ENCODE results near the gene TRAP1. TPM values are rescaled to one million over a fixed set of nuclear protein-coding genes. Genes with fewer than 3 reads are reported as not detected.
"Not testable (repeated sequence)": the region's sequence is repeated elsewhere in the genome, so short reads cannot be mapped to it uniquely, and the experiment has no call there.

Gene TRAP1
- polyA plus RNA-seq, 1 donor = 175 TPM

DNA sequence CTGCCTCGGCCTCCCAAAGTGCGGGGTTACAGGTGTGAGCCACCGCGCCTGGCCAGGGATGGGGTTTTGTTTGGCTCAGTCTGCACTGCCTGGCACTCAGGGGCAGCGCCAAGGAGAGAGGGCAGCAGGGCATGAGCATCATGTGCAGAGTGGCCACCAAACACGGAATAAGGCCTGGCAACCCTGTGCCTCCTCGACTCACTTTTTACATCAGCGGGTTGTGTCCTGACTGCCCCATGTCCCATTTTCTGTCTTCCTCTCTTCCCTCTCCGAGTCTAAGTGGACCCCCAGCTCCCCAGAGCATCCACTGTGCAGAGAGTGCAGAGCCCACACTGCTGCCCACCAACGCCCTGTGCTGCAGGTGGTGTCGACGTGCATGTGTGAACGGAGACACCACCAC lies 18.2 kb upstream of the TRAP1 start:
- no peak for DNase-seq

DNA sequence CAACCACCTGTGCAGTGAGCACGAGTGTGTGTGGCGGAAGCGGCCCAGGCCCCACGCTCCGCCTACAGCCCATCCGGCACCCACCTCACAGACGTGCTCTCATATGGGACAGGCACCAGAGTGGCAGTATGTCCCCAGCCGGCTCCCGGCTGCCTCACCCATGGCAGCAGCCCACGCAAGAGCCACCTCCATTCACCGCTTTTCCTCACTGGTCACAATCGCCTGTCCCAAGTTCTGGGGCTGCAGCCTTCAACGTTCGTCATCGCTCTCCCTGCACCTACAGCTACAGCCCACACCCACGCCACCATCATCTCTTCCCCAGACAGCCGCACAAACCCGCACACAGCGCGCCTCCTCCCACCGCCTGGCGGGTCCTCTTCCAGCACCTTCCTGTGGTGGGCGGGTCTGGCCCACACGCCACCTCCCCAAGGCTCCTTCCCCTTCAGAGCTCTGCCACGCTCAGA lies 17.5 kb upstream of the TRAP1 start:
- no peak for DNase-seq

DNA sequence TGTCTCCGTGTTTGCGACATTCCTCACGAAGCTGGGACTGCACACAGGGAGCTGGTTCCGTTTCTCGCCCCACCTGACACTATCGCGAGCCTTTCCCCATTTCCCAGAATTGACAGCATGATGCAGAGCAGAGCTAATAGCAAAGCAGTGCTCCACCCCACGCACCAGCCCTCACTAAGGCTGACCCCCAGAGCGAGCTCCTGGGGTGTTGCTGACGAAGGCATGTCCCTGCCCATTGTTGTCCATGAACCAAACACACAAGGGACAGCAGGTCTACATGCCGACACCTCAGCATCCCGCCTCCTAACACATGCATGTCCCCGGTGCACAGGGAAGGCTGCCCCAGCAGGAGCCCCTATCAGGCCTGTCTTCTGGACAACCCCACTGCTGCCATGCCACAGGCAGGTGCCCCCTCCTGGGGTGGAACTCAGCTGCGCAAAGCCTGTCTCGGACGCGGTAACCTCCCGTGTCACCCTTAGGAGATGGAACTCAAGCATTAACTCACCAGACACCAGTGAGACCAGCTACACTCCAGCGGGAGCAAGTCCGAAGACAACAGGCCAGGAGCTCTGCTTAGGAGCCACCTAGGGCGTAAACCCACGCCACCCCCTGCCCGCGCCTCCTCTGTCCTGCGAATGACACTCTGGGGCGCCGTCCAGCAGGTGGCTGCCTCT lies 16.9 kb upstream of the TRAP1 start:
- no peak for DNase-seq

DNA sequence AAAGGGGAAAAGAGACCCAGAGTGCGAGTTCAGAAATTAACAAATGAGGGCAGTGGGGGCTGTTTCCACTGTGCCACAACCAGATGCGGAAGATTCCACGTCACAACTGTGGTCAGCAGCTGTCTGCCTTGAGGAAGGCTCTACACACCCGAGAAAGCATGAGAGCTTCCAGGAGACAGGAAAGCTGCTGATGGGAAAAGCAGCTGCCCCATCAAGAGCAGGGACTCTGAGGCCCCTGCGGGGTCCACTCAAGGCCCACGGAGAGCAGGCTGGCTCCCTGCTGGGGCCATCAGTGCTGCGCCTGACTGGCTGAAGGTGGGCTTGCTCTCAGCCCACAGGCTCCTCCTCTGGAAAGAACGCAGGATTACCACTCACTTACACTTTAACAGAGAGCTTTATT lies 14.8 kb upstream of the TRAP1 start:
- DNase-seq = no peak

DNA sequence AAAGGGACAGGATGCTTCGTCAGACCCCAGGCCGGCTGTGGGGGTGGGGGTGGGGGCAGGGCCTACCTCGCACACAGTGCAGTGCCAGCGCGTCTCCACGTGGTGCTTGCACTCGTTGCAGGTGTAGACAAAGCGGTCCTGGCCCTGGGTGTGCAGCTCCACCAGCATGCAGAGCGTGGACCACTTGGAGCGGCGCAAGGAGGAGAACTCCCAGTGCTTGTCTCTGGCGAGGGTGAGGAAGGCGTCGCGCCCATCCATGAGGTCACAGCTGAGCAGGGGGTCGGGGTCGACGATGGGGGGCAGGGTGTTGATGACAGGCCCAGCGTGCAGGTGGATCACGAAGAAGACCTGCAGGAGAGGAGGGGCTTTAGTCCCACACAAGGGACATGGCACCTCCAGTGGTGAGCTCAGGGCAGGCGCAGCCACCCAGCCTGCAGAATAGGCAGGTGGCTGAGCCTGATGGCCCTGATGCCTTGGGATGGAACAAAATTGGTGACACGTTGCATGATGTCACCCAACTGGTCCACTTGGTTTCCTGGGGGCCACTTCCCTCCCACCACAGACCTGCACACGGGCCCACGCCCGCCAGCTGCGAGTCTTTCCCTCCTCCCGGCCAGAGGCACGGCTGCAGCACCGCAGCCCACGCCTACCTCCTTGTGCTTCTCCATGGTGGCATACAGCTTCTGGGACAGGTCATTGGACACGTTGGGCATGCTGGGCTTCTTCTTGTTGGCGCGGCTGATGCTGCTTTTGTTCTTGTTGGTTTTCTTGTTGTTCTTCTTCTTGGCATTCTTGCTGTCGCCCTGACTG lies 14.0 kb upstream of the TRAP1 start:
- DNase-seq = no peak

DNA sequence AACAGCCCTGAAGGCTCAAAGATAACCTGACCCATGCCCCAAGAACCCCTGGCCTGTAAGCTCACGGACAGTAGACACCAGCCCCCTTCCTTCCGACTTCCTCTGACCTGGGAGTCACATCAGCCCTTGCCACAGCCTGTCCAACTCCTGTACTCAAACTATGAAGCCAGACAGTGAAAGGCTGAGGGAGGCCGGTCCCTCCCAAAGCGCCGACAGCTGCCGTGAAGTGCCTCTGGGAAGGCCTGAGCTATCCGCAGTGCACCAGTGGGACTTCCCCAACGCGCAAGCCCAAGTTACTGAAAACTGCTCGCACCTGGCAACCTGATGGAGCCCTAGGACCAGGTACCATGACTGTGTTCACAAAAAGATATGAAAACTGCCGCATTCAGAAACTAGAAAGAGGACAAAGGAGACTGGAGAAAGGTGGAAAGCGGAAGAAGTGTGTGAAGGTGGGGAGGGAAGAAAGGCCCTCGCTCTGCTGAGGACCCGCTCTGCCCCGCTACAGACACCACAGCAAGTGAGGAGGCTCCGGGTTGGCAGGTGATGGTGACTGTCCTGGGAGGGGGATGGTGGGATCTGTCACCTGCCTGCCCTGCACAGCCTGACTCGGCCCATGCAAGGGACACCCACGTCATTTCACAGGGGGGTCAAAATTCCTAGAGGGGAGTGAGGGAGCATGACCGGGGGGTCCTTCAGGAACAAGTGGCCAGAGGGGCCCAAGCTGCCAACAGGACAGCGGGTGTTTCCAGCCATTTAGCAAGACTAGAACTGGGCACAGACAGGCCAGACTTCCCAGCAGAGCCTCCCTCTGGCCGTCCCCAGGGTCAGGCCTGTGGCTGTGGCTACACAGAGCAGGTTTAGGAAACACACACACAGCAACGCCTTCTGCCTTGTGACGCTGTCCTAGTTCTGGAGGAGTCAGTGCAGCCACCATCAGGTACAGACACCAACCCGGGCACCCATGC lies 13.1 kb upstream of the TRAP1 start:
- DNase-seq = no peak

DNA sequence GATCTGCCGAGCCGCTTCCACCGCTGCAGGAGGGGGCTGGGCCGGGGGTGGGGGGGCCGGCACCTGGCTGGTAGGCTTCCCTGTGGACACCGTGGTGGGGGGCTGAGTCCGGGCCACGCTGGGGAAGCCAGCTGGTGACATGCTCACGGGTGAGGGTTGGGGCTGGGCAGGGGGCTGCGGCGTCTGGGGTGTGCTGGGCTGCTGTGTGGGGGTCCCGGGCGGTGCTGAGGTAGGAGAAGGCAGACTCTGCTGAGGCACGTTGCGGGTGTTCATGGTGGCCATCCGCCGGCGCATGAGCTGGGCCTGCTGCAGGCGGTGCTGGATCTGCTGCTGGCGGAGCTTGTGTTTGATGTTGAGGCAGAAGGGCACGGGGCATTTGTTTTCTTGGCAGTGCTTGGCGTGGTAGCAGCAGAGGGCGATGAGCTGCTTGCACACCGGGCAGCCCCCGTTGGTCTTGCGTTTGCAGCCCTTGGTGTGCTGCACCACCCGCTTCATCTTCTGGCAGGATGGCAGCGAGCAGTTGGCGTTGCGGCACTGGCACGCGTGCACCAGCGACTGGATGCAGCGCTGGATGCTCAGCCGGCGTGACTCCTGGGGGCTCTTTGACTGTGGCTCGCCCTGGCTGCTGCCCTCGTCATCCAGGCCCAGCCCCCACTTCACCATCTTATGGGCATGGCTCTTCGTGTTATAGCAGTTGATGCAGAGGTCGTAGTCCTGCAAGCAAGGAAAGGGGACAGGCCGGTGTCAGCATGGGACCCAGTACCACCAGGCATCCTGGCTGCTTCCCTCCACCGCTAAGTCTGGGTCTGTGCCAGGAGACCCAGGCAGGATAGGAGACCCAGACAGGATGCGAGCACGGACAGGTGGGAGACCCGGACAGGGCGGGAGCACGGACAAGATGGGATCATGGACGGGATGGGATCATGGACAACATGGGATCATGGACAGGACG lies 12.1 kb upstream of the TRAP1 start:
- no peak for DNase-seq

DNA sequence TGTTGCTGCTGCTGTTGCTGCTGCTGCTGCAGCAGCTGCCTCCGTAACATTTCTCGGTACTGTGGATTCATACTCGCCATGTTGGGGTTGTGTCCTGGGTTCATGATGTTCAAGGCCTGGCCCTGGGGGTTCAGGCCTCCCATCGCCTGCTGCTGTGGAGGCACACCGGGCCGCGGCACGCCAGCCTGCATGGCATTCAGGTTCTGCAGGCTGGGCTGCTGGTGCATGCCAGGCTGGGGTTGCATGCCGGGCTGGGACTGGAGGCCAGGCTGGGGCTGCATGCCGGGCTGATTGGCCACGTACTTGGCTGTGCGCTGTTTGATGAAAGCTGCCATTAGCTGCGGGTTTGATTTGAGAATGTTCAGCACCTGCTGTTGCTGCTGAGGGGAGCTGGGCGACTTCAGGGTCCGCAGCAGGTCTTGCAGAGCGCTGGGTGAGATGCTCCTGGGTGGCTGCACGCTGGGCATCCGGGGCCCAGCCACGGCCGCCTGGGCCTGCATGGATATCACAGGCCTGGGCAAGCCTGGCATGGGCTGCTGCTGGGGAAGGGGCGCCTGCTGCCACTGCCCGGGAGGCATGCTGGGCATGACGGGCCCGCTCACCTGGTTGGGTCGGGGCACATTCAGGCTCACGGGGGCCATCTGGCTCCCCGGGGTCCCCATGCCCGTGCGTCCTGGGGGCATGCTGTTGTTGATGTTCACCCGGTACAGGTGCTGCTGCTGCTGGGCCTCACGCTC lies 11.3 kb upstream of the TRAP1 start:
- no peak for DNase-seq

DNA sequence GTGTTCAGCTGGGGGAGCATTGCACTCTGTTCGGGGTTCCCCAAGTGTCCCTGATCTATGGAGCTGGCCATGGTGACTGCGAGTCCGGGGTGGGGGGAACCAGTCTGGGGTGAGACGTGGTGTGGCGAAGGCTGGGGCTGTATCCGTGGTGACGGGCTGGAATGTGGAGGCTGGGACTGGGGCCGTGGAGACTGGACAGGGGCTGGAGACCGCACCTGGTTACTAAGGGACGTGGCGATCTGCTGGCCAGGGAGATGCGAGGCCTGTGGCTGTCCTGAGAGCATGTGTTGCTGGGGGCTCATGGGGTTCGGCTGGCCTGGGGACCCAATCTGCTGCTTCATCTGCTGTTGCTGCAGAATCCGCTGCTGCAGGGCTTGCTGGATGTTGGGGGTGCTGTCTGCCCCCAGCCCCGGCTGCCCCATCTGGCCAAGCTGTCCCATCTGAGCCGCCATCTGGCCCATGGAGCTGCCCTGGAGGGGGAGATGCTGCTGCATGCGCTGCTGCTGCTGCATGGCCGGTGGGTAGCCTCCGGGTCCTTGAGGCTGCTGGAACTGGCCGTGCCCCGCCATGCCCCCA lies 10.6 kb upstream of the TRAP1 start:
- DNase-seq = no peak

DNA sequence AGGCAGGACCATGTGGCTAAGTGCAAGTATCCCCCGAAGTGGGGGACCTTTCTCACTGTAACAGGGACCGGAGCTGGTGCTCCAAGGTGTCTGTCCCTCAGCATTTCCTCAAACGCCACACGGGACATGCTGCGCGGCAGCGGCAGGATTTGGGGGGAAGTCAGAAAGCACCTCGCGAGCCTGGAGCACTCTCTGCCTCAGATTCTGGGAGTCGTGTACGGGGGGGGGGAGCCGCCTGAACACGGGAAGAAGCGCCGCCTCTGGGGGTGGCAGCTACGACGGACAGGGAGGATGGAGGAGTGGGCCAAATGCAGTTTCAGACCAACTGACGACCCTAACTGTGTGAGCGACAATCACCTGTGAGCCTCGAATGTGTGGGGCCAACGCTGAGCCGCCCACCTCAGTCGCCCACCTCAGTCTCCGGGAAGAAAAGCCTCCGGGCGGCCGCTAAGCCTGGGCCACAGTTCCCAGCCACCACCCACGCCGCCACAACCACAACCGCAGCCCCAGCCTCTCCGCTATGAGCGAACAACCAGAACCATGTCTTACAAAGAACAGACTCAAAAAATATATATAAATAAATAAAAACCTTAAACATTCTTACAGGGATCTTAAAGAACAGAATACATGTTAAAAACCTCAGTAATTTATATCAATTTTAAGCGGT lies 8.8 kb upstream of the TRAP1 start:
- DNase-seq = no peak

DNA sequence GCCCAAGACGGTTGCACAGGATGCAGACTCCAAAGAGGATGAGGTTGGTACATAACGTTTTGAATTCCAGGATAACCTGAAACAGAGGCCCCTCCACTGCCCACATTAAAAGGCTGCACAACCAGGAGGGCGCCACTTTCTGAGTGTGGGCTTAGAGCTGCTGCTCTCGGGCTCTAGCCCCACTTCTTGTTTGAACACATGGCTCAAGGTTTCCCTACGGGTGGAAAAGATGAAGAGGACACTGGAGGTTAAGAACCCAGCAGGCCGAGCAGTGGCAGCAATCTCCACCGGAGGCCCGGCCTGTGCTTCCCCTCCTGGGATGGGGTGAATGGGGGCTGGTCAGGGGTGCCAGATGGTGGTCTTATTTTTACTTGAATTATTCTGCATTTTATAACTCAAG lies 8.0 kb upstream of the TRAP1 start:
- no peak for DNase-seq

DNA sequence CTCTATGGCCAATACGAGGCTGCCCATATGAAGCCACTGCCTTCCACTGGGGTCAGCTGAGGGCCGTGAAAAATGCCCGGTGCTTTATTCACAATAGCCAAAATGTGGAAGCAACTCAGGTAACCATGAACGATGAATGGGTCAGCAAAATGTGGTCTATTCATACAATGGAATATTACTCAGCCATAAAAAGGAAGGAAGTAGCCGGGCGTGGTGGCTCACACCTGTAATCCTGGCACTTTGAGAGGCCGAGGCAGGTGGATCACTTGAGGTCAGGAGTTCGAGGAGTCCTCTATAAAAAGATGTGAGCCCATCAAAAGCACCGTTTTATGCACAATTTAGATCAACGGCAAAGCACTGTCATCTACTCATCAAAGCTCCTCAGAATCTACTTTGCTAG lies 5.2 kb upstream of the TRAP1 start:
- DNase-seq = no peak

DNA sequence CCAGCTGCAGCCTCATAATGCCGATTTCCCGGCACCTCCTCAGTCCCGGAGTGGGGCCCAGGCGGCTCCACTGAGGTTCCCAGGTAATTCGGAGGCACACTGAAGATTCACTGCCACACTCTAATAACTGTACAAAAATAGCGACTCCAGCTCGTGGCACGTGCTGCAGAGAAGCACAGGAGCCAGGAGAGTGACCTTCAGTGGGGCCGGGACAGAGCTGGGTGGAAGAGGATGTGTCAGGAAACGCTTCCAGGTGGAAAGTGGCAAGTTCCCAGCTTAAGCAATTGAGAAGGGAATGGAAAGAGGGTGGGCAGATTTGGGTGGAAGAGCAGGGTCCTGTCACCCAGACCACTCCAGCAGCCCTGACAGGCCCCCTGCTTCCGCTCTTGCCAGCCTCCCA lies 3.1 kb upstream of the TRAP1 start:
- no peak for DNase-seq

DNA sequence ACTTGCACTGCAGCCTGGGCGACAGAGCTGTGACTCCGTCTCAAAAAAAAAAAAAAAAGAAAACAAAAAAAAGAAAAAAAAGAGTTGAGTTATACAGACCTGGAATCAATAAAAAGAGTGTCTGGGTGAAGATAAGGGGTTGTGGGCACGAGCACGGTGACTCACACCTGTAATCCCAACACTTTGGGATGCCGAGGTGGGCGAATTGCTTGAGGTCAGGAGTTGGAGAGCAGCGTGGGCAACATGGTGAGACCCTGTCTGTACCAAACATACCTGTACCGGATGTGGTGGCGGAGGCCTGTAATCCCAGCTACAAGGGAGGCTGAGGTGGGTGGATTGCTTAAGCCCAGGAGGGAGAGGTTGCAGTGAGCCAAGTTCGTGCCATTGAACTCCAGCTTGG lies 1.3 kb upstream of the TRAP1 start:
- no peak for DNase-seq

DNA sequence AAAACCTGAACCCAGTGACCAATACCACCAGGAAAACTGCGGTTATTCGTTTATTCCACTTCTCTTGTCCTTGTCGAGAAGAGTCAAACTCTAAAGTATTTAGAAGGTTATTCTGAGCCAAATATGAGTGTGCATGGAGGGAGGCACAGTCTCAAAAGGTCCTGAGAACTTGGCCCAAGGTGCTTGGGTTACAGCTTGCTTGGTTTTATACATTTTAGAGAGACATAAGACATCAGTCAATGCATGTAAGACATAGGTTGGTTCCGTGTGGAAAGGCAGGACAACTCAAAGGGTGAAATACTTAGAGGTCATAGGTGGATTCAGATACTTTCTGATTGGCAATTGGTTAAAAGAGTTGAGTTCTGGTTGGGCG lies 681 bp upstream of the TRAP1 start:
- no peak for DNase-seq

DNA sequence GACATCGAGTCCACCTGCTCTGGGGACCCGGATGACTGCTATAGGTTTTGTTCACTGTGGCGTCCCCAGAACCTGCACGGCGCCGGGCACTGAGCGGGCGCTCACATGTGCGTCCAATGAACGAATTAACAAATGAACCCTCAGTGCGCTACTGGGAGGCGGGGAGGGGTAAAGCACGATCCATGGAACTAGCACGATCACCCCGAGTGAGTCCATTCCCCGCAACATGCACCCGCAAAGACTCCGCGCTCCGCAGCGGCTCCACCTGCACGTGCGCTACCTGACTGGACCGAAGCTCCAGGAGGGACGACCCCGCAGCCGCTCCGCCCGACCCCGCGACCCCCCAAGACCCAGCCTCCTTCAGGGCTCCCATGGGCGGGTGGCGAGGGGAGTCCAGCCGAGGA lies 491 bp downstream of the TRAP1 start:
- no peak for DNase-seq

DNA sequence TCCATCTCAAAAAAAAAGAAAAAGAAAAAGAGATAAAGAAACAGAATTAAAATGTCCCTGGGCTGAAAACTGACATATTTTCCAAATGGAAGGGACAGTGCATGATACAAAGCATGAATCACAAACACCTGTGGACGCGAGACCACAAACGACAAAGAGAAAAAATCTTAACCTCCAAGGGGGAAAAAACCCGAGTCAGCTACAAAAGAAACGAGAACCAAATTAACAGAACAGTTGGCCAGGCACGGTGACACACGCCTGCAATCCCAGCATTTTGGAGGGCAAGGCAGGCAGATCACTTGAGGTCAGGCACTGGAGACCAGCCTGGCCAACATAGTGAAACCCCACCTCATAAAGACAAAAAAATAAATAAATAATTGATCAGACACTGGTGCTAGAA lies 1.9 kb downstream of the TRAP1 start:
- DNase-seq = no peak

DNA sequence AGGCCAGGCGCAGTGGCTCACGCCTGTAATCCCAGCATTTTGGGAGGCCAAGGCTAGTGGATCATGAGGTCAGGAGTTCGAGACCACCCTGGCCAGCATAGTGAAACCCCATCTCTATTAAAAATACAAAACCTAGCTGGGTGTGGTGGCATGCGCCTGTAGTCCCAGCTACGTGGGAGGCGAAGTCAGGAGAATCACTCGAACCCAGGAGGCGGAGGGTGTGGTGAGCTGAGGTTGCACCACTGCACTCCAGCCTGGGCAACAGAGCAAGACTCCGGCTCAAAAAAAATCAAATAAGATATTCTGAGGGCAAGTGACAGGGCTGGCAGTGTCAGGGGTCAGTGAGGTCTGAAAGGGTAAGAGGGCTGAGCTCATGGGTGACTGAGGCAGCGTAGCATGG lies 2.9 kb downstream of the TRAP1 start:
- not testable (repeated sequence) for DNase-seq

DNA sequence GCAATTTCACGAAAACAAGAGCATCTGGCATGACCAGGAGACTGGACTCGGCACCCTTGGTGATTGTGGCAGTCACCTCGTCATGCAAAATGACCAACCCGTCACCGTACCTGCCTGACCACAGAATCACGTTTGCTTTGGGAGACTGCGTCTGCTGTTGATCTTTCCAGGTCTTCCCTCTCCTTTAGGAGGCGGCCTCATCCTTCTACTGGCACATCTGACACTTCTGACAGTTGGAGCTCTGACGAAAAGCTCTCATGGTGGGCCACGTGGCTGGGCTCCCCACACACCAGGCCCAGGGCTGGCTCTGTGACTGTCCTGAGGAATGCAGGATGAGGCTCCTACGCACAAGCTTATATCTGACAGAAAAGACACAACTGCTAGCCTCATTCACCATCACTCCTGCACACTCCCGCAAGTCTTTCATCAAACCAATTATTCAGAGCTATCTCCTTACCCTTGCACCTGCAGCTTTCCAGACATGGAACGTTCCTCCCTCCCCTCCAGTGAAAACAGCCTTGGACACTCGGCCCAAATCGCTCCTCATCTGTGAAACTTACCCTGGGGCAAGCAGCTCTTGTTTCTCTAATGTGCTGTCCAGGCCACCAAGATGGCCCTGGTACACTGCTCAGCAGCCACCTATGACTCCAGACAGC lies 3.6 kb downstream of the TRAP1 start:
- DNase-seq = no peak

Data from hindlimb muscle (tissue), 1 donor.